Hematopoietic multipotent progenitor cell treated with erythropoietin and hydrocortisone succinate and interleukin-3 and kit ligand, for 15 days (in vitro differentiated cells): ENCODE data around the gene GAD1.
A peak's percentile ranks its signal among the peaks of the same experiment; 100 is the strongest.

ENCODE experiments used
- DNase-seq: peaks from one replicate; pipeline ENCODE4 v3.0.0-alpha.2; 2015; ENCODE audit warnings: low spot score

Gene GAD1

GRCh38 chr2:170816504-170817092, at the start of gene GAD1:
GAD1 (plus strand) TSS chr2:170816887; CDS start chr2:170818592, 1,705 bp downstream.
- peak; percentile 66 for DNase-seq

- peak; percentile 44 for DNase-seq
Measured at GRCh38 chr2:170770008-170770605, 46.6 kb upstream of the GAD1 start, which contains the start of gene ERICH2. ERICH2 (plus strand) TSS chr2:170770378; CDS start chr2:170770682, 304 bp downstream.

DNA sequence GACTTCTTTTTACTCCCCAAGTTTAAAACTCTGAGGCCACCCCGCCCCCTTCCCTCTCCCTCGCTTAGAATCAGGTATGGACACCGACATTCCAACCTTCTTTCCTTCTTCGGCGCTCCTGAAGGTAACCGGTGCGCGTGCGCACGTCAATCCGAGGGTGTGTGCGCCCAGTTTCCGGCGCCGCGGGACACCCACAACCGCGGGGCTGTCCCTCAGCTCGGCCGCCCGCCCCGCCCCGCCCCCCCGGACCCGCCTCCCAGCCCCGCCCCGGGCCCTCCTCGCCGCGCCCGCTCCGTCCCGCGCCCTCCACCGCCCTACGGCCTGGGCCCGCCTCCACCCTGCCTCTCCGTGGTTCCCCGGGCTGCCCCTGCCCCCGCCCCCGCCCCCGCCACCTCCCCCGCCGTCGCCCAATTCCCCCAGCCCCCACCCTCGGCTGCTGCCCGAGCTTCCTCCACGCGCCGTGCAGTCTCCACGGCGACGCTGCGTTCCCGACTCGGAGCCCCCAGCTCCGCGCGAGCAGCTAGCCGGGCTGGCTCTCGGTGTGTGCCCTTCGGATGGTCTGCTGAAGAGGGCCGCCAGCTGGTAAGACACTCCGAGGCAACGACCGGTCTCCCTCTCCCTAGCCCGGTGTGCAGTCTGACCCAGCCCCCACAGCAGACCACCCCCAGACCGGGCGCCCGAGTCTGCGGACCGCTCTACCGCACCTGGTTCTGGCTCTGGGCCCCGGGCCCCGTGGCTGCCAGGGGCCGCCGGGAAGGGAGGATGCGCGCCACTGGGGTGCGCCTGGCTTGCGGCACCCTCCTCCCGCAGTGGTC, 45.9 kb upstream of the GAD1 start:
- peak; percentile 75 for DNase-seq

GRCh38 chr2:170771421-170771937, 45.2 kb upstream of the GAD1 start:
- DNase-seq, result no peak

- DNase-seq, result no peak
Measured at GRCh38 chr2:170772295-170772694, 44.4 kb upstream of the GAD1 start.

DNA sequence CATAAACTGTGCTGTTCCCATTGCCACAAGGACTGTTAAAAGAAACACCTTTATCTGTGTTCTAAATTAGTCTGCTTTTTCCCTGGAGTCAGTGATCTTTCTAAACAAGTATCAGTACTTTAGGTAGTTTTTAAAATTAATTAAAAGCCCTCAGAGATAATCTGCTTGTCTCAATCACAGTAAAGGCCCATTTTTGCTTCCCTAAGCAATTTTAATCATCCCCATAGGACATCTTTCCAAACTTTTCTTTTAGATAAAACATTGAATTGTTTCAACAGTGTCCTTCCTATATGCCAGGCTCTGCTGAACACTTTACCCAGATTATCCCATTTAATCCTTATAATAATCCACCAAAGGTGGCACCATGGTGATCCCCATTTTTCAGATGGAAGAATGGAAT, 42.6 kb upstream of the GAD1 start:
- DNase-seq, result no peak

- no peak for DNase-seq
Measured at GRCh38 chr2:170778900-170779299, 37.8 kb upstream of the GAD1 start.

- DNase-seq, result no peak
Measured at GRCh38 chr2:170779304-170779703, 37.4 kb upstream of the GAD1 start.

GRCh38 chr2:170782673-170783072, 34.0 kb upstream of the GAD1 start:
- no peak for DNase-seq

- no peak for DNase-seq
Measured at GRCh38 chr2:170783549-170783948, 33.1 kb upstream of the GAD1 start.

- no peak for DNase-seq
Measured at GRCh38 chr2:170798996-170799395, 17.7 kb upstream of the GAD1 start.

- DNase-seq, result no peak
Measured at GRCh38 chr2:170806548-170806947, 10.1 kb upstream of the GAD1 start.

- DNase-seq, result peak; percentile 68
Measured at GRCh38 chr2:170812710-170813600, 3.7 kb upstream of the GAD1 start.

DNA sequence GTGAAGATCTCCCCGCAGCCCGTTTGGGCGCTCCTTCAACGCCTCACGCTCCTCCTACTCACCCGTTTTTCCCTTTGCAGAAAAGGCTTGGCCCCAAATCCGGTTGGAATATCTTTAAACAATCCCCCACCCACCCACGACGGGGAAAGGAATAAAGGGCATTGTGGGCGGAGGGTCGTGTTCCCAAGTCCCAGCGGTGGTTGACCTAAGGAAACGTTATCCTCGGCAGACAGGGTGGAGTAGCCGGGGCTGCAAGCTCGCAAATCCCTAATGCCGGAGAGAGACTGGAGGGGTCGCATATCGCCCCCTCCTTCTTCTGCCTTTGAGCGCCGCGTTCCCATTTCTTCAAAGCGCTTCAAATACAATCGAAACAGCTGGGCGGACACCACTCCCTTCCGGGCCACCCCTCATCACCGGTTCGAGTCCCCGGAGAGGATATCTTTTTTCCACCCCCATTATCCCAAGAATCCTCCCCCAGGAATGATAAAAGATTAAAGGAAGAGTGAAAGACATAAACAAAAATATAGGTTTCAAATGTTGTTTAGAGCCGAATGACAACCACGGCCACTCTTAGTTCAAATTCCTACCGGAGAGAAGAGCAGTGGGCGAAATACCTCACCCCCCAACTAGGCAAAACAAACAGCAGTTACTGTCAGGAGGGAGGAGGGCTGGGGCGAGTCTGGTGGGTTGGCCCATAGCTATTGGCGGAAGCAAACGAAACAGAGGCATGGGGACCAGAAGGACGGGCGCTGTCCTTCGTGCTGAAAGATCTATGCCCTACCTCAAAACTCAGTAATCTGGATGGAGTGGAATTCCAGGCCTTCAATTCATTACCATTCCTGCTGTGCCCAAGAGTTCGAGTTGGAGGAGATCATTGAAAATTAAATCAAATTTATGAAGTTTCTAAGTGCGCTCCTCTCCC, 2.8 kb upstream of the GAD1 start:
- DNase-seq, result no peak

DNA sequence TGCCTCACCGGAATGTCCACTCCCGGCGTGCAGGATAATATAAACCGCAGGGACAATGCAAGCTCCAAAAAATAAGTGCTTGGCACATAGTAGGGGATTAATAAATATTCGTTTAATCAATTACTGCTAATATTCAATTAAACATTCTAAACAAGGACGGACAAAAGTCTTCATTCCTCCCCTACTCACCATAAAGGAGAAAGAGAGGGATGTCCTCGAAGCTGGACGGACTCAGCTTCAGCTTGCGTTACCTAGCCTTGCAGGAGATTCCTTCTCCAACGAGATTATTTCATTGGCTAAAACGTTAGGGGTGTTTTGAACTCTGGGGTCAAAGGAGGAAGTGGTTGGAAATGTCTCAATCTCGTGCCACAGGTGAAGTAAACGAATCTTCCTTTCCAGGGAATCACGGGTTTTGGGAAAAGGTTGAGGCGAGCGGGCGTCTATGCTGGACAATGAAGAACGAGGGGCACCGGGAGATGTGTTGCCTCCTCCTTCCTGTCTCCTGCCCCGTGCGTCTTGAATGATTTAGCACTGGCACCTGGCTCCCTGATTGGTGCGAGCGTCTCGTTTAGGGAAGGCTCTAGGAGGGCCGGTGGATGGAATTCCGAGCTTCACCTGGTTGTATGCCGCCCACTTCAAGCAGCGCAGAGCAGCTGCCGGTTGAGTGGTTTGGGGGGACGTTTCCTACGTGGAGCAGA, 2.0 kb upstream of the GAD1 start:
- no peak for DNase-seq

GRCh38 chr2:170815311-170815710, 1.4 kb upstream of the GAD1 start:
- no peak for DNase-seq

DNA sequence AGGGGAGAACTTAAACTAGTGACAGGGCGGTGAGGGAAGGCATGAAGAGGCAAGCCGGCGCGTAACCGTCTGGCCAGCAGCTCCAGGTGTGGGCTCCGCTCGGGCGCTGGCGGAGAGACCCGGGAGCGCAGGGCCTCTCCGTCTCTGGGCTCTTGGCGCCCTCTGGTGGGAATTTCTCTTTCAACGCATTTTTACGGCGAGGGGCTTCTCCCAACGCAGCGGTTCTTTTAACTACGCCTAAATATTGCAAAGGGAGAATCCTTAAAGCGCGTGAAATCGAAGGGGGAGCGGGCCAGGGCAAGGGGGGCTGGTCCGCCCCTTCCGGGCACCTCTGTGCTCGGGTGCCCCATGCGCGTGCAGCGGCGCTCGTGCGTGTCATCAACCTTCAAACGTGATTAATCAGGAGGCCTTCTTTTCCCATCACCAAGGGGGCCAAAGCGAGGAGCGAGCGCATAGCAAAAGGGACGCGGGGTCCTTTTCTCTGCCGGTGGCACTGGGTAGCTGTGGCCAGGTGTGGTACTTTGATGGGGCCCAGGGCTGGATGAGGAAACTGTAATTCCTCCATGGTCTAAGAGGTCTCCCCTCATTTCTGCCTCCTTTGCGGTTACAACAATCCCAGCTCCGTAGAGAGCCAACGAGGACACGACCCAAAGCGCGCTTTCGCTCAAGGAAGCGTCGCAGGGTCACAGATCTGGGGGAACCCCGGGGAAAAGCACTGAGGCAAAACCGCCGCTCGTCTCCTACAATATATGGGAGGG, 762 bp upstream of the GAD1 start:
- peak; percentile 65 for DNase-seq

DNA sequence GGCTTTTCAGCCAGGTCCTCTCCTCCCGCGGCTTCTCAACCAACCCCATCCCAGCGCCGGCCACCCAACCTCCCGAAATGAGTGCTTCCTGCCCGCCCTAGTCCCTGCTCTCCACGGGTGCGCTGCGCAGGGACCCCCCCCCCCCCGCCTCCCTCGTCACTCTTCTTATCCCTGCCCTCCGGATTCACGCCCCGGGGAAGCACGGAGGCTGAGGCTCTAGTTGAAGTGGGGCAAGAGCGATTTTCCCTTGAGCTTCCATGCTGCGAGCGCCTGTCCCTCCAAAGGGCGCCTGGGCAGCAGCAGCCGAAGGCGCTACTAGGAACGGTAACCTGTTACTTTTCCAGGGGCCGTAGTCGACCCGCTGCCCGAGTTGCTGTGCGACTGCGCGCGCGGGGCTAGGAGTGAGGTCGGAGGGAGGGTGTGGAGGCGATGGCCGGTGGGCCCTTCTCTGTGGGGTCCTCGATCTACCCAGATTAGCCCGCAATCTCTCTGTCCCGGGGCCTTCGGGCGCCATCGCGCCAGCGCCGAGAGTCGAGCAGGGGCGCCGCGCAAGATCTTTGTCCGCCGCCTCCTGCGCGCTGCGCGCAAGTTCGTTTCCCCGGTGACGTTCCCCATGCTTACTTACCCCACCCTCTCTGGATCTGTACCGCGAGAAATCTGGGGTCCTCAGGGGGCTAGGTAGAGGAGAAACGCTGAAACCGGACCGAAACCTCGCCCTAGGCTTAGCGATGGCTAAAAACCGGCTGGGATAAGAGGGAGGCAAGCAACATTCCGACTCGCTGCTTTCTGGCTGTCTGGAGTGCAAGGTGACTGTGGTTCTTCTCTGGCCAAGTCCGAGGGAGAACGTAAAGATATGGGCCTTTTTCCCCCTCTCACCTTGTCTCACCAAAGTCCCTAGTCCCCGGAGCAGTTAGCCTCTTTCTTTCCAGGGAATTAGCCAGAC, 677 bp downstream of the GAD1 start:
- no peak for DNase-seq
